Neural crest cell (in vitro differentiated cells): ENCODE measurements around the gene INPPL1. TPM values are rescaled to one million over a fixed set of nuclear protein-coding genes. Genes with fewer than 3 reads are reported as not detected.
A peak's percentile ranks its signal among the peaks of the same experiment; 100 is the strongest.
"Not testable (repeated sequence)": the region's sequence is repeated elsewhere in the genome, so short reads cannot be mapped to it uniquely, and the experiment has no call there.

Experiments used
- DNase-seq: peaks from one replicate; pipeline ENCODE4 v3.0.0; 2021; ENCODE audit warnings: low read depth, mixed read lengths, low spot score
- H3K27ac Mint-ChIP-seq: one replicate; pipeline ENCODE4 v1.8.0; 2021; ENCODE audit warnings: mild to moderate bottlenecking, mixed read lengths; ENCODE audit not compliant: unreplicated experiment
- H3K27me3 Mint-ChIP-seq: 2 replicates; pipeline ENCODE4 v1.8.0; 2021; ENCODE audit warnings: low read depth, mild to moderate bottlenecking, mixed read lengths
- H3K36me3 Mint-ChIP-seq: 2 replicates; pipeline ENCODE4 v1.8.0; 2021; ENCODE audit warnings: low read depth, mild to moderate bottlenecking, mixed read lengths
- H3K4me1 Mint-ChIP-seq: 2 replicates; pipeline ENCODE4 v1.8.0; 2021; ENCODE audit warnings: mixed read lengths
- H3K4me3 Mint-ChIP-seq: one replicate; pipeline ENCODE4 v1.8.0; 2021; ENCODE audit warnings: mild to moderate bottlenecking, mixed read lengths
- H3K9me3 Mint-ChIP-seq: 2 replicates; pipeline ENCODE4 v1.8.0; 2021; ENCODE audit warnings: mixed read lengths
- total RNA-seq: library from RNA; stranded (reverse); gene quantifications from 2 replicates; pipeline ENCODE4 v1.2.1, GENCODE V29; 2021
- TF ChIP-seq, protein P1 (sequence below): fragments of 200-600 bp; sonication (generic); conservative IDR thresholded peaks from 2 replicates; pipeline ENCODE4 v1.5.0; 2021; ENCODE audit warnings: antibody characterized with exemption, mild to moderate bottlenecking

The INPPL1 gene
- total RNA-seq, 1 donor from 2014 or later, result 247 TPM

DNA sequence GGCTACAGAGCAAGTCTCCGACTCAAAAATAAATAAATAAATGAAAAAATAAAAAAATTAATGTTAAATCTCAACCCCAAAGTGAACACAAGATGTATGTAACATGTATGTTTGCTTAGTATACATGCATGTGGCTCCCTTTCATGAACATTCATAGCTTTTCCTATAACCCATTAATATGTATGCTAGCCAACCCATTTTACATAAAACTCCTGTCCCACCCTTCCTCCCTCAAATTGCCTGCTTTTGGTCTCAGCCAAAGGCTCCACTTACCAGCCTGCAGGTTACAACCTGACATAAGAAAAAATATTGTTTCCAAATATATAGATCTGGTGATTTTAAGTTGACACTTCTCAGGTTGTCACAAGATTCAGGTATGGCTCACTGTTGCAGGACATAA lies 36.3 kb upstream of the INPPL1 start:
- TF ChIP-seq, protein P1, sequence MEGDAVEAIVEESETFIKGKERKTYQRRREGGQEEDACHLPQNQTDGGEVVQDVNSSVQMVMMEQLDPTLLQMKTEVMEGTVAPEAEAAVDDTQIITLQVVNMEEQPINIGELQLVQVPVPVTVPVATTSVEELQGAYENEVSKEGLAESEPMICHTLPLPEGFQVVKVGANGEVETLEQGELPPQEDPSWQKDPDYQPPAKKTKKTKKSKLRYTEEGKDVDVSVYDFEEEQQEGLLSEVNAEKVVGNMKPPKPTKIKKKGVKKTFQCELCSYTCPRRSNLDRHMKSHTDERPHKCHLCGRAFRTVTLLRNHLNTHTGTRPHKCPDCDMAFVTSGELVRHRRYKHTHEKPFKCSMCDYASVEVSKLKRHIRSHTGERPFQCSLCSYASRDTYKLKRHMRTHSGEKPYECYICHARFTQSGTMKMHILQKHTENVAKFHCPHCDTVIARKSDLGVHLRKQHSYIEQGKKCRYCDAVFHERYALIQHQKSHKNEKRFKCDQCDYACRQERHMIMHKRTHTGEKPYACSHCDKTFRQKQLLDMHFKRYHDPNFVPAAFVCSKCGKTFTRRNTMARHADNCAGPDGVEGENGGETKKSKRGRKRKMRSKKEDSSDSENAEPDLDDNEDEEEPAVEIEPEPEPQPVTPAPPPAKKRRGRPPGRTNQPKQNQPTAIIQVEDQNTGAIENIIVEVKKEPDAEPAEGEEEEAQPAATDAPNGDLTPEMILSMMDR, result no peak
- H3K9me3 Mint-ChIP-seq, result no peaks in the 10 kb centered on the region
- no peak for DNase-seq
- H3K27ac Mint-ChIP-seq, result no peak overlapping the region
- H3K36me3 Mint-ChIP-seq, result no peaks in the 10 kb centered on the region
- no peaks in the 10 kb centered on the region for H3K27me3 Mint-ChIP-seq
- H3K4me3 Mint-ChIP-seq, result no peak overlapping the region
- peaks cover 4% of the 10 kb centered on the region for H3K4me1 Mint-ChIP-seq

DNA sequence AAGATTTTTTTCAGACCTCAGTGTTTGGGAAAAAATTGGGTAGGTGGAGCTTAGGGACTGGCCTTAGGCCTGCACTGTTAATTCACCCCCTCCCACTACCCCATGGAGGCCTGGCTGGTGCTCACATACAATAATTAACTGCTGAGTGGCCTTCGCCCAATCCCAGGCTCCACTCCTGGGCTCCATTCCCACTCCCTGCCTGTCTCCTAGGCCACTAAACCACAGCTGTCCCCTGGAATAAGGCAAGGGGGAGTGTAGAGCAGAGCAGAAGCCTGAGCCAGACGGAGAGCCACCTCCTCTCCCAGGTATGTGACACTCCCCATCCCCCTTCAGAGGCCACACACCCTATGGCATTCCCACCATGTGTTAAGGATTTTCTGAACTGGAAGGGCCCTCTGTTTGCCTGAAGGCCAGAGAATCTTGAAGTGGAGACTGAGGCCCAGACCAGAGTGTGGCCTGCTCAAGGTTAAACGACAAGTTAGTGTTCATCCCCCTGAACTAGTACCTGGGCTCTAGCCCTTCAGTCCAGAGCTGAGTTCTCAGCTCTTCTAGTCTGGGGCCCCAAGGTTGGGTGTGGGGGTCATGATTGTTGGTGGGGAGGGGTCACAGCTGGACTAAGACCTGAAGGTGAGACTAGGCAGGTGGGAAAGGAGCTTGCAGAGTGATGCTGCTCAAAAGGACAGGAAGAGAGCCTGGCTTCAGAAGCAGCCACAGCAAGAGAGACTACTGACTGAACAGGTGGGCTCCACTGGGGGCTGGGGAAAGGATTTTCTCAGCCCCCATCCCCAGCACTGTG lies 34.9 kb upstream of the INPPL1 start:
- DNase-seq, result no peak
- TF ChIP-seq, protein P1, result no peak
- Mint-ChIP-seq H3K9me3 (no peaks in the 10 kb centered on the region), H3K36me3 (no peaks in the 10 kb centered on the region), H3K4me1 (no peaks in the 10 kb centered on the region), H3K27me3 (no peaks in the 10 kb centered on the region), H3K27ac (no peak overlapping the region), H3K4me3 (no peak overlapping the region)

DNA sequence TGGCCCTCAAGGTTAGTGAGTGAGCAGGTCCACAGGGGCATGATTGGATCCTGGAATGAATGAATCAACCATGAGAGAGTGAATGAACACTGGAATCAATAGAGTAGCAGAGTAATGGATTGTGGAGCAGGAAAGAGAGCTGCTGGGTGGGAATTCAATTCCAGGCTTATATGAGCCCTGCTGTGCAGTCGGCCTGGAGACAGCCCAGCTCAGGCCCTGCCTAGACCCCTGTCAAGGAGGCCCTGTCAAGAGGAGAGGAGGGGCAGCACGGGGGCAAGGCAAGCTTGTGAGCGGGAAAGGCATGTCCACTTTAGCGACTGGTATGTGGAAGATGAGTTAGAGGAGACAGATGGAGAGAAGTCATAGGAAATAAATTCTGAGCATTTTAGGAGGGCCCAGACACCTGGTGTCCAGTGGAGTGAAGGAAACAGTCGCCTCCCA lies 33.9 kb upstream of the INPPL1 start:
- Mint-ChIP-seq H3K9me3 (no peaks in the 10 kb centered on the region), H3K27ac (no peak overlapping the region), H3K36me3 (no peaks in the 10 kb centered on the region), H3K4me3 (no peak overlapping the region), H3K4me1 (no peaks in the 10 kb centered on the region), H3K27me3 (no peaks in the 10 kb centered on the region)
- TF ChIP-seq, protein P1, result no peak
- DNase-seq, result no peak

DNA sequence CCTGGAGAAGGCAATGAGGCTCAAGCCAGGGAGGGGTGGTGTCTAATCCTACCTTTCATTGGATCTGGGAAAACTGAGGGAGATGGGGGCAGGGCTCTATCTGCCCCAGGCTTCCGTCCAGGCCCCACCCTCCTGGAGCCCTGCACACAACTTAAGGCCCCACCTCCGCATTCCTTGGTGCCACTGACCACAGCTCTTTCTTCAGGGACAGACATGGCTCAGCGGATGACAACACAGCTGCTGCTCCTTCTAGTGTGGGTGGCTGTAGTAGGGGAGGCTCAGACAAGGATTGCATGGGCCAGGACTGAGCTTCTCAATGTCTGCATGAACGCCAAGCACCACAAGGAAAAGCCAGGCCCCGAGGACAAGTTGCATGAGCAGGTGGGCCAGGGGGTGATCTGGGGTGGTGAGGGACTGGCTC lies 32.6 kb upstream of the INPPL1 start, which contains the start of gene FOLR1:
Gene FOLR1, plus strand, starts transcription at position 180 of the 421 bp plus-strand sequence. Its CDS starts 34 bp downstream, at position 214.
- no peak within 1 kb of the TSS for H3K4me3 Mint-ChIP-seq
- H3K9me3 Mint-ChIP-seq, result no peaks in the 10 kb centered on the region
- H3K27ac Mint-ChIP-seq, result peak within 1 kb of the TSS; percentile 84
- H3K27me3 Mint-ChIP-seq, result no peaks in the 10 kb centered on the region
- DNase-seq, result no peak
- H3K36me3 Mint-ChIP-seq, result no peaks in the 10 kb centered on the region
- H3K4me1 Mint-ChIP-seq, result no peaks in the 10 kb centered on the region
- TF ChIP-seq, protein P1, result no peak

DNA sequence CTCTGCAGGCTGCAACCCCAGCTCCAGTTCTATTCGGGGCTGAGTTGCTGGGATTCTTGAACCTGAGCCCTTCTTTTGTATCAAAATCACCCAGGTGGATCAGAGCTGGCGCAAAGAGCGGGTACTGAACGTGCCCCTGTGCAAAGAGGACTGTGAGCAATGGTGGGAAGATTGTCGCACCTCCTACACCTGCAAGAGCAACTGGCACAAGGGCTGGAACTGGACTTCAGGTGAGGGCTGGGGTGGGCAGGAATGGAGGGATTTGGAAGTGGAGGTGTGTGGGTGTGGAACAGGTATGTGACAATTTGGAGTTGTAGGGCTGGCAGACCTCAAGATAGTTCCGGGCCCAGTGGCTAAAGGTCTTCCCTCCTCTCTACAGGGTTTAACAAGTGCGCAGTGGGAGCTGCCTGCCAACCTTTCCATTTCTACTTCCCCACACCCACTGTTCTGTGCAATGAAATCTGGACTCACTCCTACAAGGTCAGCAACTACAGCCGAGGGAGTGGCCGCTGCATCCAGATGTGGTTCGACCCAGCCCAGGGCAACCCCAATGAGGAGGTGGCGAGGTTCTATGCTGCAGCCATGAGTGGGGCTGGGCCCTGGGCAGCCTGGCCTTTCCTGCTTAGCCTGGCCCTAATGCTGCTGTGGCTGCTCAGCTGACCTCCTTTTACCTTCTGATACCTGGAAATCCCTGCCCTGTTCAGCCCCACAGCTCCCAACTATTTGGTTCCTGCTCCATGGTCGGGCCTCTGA lies 28.9 kb upstream of the INPPL1 start:
- TF ChIP-seq, protein P1, result no peak
- Mint-ChIP-seq H3K4me3 (no peak overlapping the region), H3K4me1 (no peaks in the 10 kb centered on the region), H3K9me3 (no peaks in the 10 kb centered on the region), H3K27me3 (no peaks in the 10 kb centered on the region), H3K36me3 (no peaks in the 10 kb centered on the region), H3K27ac (no peak overlapping the region)
- no peak for DNase-seq

DNA sequence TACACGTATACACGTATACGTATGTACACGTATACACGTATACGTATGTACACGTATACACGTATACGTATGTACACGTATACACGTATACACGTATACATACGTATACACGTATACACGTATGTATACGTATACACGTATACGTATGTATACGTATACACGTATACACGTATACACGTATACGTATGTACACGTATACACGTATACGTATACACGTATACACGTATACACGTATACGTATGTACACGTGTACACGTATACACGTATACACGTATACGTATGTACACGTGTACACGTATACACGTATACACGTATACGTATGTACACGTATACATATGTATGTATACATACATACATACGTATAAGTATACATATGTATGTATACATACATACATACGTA lies 23.1 kb upstream of the INPPL1 start:
- not testable (repeated sequence) for H3K9me3 Mint-ChIP-seq, H3K27ac Mint-ChIP-seq, H3K27me3 Mint-ChIP-seq, H3K4me3 Mint-ChIP-seq, H3K4me1 Mint-ChIP-seq, H3K36me3 Mint-ChIP-seq, DNase-seq
